ENCODE measurements around the gene LONRF3.

GRCh38 chrX:119042996-119043395 is 68.6 kb downstream of the LONRF3 start:
- TF ChIP-seq EP300 (IDR thresholded peaks at IDR 0.05) (no peak), CTCF (IDR thresholded peaks at IDR 0.05) (no peak), POLR2AphosphoS5 (IDR thresholded peaks at IDR 0.05) (no peak), POLR2A (IDR thresholded peaks at IDR 0.05) (no peak)
